ENCODE results near the gene FMNL2. TPM values are rescaled to one million over a fixed set of nuclear protein-coding genes. Genes with fewer than 3 reads are reported as not detected.

The FMNL2 gene
- total and polyA plus RNA-seq, 2 of the 4 experiments (the other 2 are of a cell fraction), result 10.9 to 11.4 TPM

- no TSS peak for BruUV-seq (replicated peaks)
- ChIA-PET CTCF (no interaction called here), POLR2A (ENCODE audit: unreplicated experiment) (no interaction called here)
- H3K9me1 ChIP-seq (ENCODE audit: insufficient read depth, low read length), result 0 out of 2 replicates have a peak, but pooled peaks cover 2% of the 10 kb centered on the region
- no peak overlapping the region for H2BK120ac ChIP-seq (ENCODE audit: low read depth, low read length)
- no peak overlapping the region for H2BK15ac ChIP-seq (ENCODE audit: low read depth, low read length)
- H4K5ac ChIP-seq (ENCODE audit: low read depth, low read length), result no peak overlapping the region
- H3K56ac ChIP-seq (ENCODE audit: extremely low read depth, insufficient read depth, low read length), result no peak overlapping the region
- no peaks in the 10 kb centered on the region for H3K36me3 ChIP-seq (ENCODE audit: control insufficient read depth, insufficient read depth, low read length)
- dilution Hi-C loops (cut with HindIII; ENCODE audit: low sequenced_read_pairs, unreplicated experiment), result no loop called here
- no peak overlapping the region for H3K27ac ChIP-seq (ENCODE audit: insufficient read depth, low read length)
- TF ChIP-seq, protein P1, sequence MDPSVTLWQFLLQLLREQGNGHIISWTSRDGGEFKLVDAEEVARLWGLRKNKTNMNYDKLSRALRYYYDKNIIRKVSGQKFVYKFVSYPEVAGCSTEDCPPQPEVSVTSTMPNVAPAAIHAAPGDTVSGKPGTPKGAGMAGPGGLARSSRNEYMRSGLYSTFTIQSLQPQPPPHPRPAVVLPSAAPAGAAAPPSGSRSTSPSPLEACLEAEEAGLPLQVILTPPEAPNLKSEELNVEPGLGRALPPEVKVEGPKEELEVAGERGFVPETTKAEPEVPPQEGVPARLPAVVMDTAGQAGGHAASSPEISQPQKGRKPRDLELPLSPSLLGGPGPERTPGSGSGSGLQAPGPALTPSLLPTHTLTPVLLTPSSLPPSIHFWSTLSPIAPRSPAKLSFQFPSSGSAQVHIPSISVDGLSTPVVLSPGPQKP (IDR thresholded peaks at IDR 0.05; ENCODE audit: borderline replicate concordance, low read depth, low read length), result no peak
- no peak for TF ChIP-seq CEBPB (IDR thresholded peaks at IDR 0.05; ENCODE audit: low read depth, low read length)
- no peak for TF ChIP-seq POLR2A (IDR thresholded peaks at IDR 0.05; ENCODE audit: low read depth, low read length)
- no peak for TF ChIP-seq USF2 (IDR thresholded peaks at IDR 0.05; ENCODE audit: low read depth, low read length)
- no peak for TF ChIP-seq CHD1 (IDR thresholded peaks at IDR 0.05; ENCODE audit: low read depth, low read length)
- no peak for TF ChIP-seq CTCF (conservative IDR thresholded peaks at IDR 0.05; ENCODE audit: low read depth, low read length)
- no peak for TF ChIP-seq RAD21 (IDR thresholded peaks at IDR 0.05; ENCODE audit: low read length)
- TF ChIP-seq NFE2L2 (IDR thresholded peaks at IDR 0.05; ENCODE audit: low read depth, low read length), result no peak
- no peak for TF ChIP-seq RCOR1 (IDR thresholded peaks at IDR 0.05; ENCODE audit: insufficient replicate concordance, low read length)
- TF ChIP-seq MAZ (IDR thresholded peaks at IDR 0.05; ENCODE audit: borderline replicate concordance, low read depth, low read length), result no peak
- TF ChIP-seq SMC3 (IDR thresholded peaks at IDR 0.05; ENCODE audit: low read depth, low read length), result no peak
- TF ChIP-seq BHLHE40 (IDR thresholded peaks at IDR 0.05; ENCODE audit: low read depth, low read length), result no peak
- DNase-seq, result no peak
- whole genome bisulfite sequencing, 2 experiments (ENCODE audit: extremely low coverage in 2 of 2, insufficient read length in 1 of 2), result no CpG with 5 or more reads among the region's 3 CpGs
- no peak overlapping the region for H3K4me2 ChIP-seq (ENCODE audit: low read depth, low read length)
- no peak overlapping the region for H3K14ac ChIP-seq (replicated peaks; ENCODE audit: low read depth, low read length)
- H2AK5ac ChIP-seq (ENCODE audit: low read depth, low read length), result no peak overlapping the region
- peaks cover 6 to 8% of the 10 kb centered on the region in 2 experiments; a peak in 3 of 4 replicates for H3K79me1 ChIP-seq (ENCODE audit: low read depth in 1 of 2, low read length in 2 of 2)
- H2BK5ac ChIP-seq (ENCODE audit: low read depth, low read length, poor library complexity, severe bottlenecking), result no peak overlapping the region
- H3K4me3 ChIP-seq (ENCODE audit: insufficient read depth, low read depth, low read length), result no peak overlapping the region
- H4K8ac ChIP-seq (ENCODE audit: low read depth in 2 of 2, low read length in 2 of 2), result no peak overlapping the region
- no peak overlapping the region for H3K9ac ChIP-seq (ENCODE audit: low read depth, low read length)
- no peak overlapping the region for H3K18ac ChIP-seq (ENCODE audit: low read depth, low read length)
- no peak for ATAC-seq (ENCODE audit: low read depth)
- H2AFZ ChIP-seq (replicated peaks; ENCODE audit: low read length, poor library complexity), result no peak overlapping the region
- H4K20me1 ChIP-seq (ENCODE audit: insufficient read depth, low read length), result no peaks in the 10 kb centered on the region
- H3K23ac ChIP-seq (ENCODE audit: low read depth, low read length), result no peak overlapping the region
- H2BK20ac ChIP-seq (ENCODE audit: low read depth, low read length), result no peak overlapping the region
- no peaks in the 10 kb centered on the region for H3K9me3 ChIP-seq (ENCODE audit: control insufficient read depth, insufficient read depth, low read length)
- H3K27me3 ChIP-seq (ENCODE audit: control insufficient read depth, insufficient read depth, low read length), result no peaks in the 10 kb centered on the region
- no peak overlapping the region for H2AK9ac ChIP-seq (replicated peaks; ENCODE audit: low read depth, low read length, poor library complexity)
- no peak overlapping the region for H3K4ac ChIP-seq (ENCODE audit: low read depth, low read length)
- no peak overlapping the region for H4K91ac ChIP-seq (ENCODE audit: insufficient read depth, low read depth, low read length)
- in situ Hi-C loops (cut with MboI; ENCODE audit: low sequenced_read_pairs), result no loop called here
- intact Hi-C loops (cut with micrococcal nuclease), result no loop called here
- H3K4me1 ChIP-seq (ENCODE audit: control insufficient read depth, insufficient read depth, low read length), result peaks cover 9% of the 10 kb centered on the region
Measured at GRCh38 chr2:152532241-152532640, 197.3 kb downstream of the FMNL2 start.

Data from IMR-90 (cell line).